Mesodermal cell (in vitro differentiated cells): ENCODE data around the gene UBE2J2.

Experiments
- H3K27ac ChIP-seq: 2 replicates; pipeline ENCODE4 v1.7.0; 2013; ENCODE audit warnings: mild to moderate bottlenecking, low read depth, low read length, moderate library complexity; ENCODE audit not compliant: severe bottlenecking
- H3K36me3 ChIP-seq: 2 replicates; pipeline ENCODE4 v1.7.1; 2013; ENCODE audit warnings: mild to moderate bottlenecking, low read length, moderate library complexity; ENCODE audit not compliant: control insufficient read depth, insufficient read depth
- H3K4me1 ChIP-seq: one replicate; pipeline ENCODE4 v1.7.1; 2013; ENCODE audit warnings: mild to moderate bottlenecking, low read length; ENCODE audit not compliant: insufficient read depth, control insufficient read depth, poor library complexity, severe bottlenecking
- H3K4me3 ChIP-seq: 2 replicates; pipeline ENCODE4 v1.7.0; 2013; ENCODE audit warnings: low read length, control low read depth, mild to moderate bottlenecking; ENCODE audit not compliant: insufficient read depth, poor library complexity, severe bottlenecking; ENCODE audit errors: extremely low read depth
- H3K9me3 ChIP-seq: 2 replicates; pipeline ENCODE4 v1.7.1; 2013; ENCODE audit warnings: mild to moderate bottlenecking, low read length, moderate library complexity; ENCODE audit not compliant: control insufficient read depth
- WGBS, 2 experiments: methylation state at CpG; one replicate each; pipeline ENCODE4 v1.1.5; 2013; ENCODE audit warnings: missing lambda C conversion rate in 2 of 2; ENCODE audit not compliant: insufficient coverage in 2 of 2; 5-methylcytosine and 5-hydroxymethylcytosine counted together

The UBE2J2 gene

GRCh38 chr1:1228596-1229321, 44.9 kb downstream of the UBE2J2 start:
- WGBS, 2 experiments = 94 to 99% methylated on average over 26 to 28 of the region's 28 CpGs
- H3K27ac ChIP-seq = no peak overlapping the region

GRCh38 chr1:1228187-1228586, 45.5 kb downstream of the UBE2J2 start:
- Histone ChIP-seq H3K9me3 (no peaks in the 10 kb centered on the region), H3K4me3 (no peak overlapping the region), H3K4me1 (peaks cover 5% of the 10 kb centered on the region), H3K36me3 (peaks cover 54% of the 10 kb centered on the region), H3K27ac (no peak overlapping the region)
- 98 to 99% methylated on average over 30 of the region's 30 CpGs for WGBS, 2 experiments

More at GRCh38 chr1:1228596-1229321, 44.9 kb downstream of the UBE2J2 start:
- Histone ChIP-seq H3K4me1 (peaks cover 8% of the 10 kb centered on the region), H3K36me3 (peaks cover 57% of the 10 kb centered on the region), H3K9me3 (no peaks in the 10 kb centered on the region), H3K4me3 (no peak overlapping the region)

- no peak overlapping the region for H3K4me3 ChIP-seq
- no peak overlapping the region for H3K27ac ChIP-seq
- WGBS, 2 experiments = 95 to 96% methylated on average over 25 of the region's 25 CpGs
- H3K36me3 ChIP-seq = peaks cover 62% of the 10 kb centered on the region
- no peaks in the 10 kb centered on the region for H3K4me1 ChIP-seq
- H3K9me3 ChIP-seq = no peaks in the 10 kb centered on the region
Observed at GRCh38 chr1:1227386-1227785, 46.3 kb downstream of the UBE2J2 start.

DNA sequence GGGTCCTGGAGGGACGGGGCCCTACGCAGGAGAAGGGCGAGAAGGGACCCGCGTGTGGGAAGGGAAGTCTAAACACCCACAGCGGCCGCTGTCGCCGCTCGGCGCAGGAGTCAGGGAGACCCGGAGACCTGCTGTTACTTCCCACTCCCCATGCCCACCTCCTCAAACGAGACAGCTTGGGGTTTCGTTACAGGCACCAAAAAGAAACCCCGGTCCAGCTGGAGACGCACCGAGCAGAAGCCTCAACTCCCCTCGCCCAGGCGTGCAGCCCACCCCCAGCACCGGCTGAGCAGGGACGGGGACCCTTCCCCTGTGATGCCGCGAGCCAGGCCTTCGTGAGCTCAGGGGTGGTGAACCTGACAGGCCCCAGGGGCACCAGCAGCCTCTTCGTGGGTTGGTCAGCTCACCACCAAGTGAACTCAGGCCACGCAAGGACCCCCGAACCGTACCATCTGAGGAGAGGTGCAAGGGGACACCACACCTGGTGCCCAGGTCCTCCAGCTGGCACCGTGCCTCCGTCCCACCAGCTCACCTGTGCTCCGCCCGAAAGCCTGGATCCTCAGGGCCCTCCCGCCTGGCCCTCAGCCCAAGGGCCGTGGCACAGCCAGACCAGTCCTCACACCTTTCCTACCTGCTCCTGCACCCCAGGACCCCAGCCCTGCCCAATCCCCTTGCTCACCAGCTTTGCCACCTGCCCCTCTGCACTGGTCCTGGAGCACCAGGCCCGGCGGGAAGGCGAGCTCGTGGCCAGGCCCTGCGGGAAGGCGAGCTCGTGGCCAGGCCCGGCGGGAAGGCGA, 46.9 kb downstream of the UBE2J2 start:
- 97 to 98% methylated on average over 32 to 41 of the region's 44 CpGs for WGBS, 2 experiments
- no peak overlapping the region for H3K27ac ChIP-seq
- peaks cover 67% of the 10 kb centered on the region for H3K36me3 ChIP-seq
- no peaks in the 10 kb centered on the region for H3K9me3 ChIP-seq
- H3K4me3 ChIP-seq = no peak overlapping the region
- no peaks in the 10 kb centered on the region for H3K4me1 ChIP-seq

DNA sequence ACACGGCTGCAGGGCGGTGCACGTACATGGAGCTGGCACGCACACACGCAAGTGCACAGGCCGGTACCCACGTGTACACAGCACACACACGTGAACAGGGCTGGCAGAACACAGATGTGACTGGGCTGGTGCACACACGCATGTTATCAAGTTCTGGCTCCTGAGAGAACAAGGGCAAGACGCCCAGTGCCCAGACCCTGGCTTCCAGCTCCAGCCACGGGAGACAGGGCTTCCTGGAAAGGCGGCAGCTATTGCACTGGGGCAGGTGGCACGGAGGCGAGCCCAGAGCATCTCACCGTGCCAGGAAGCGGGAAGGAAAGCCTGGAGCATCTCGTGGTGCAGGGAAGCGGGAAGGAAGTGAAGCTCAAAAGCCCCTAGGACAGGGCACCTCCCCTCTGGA, 47.7 kb downstream of the UBE2J2 start:
- Histone ChIP-seq H3K27ac (no peak overlapping the region), H3K36me3 (peaks cover 76% of the 10 kb centered on the region), H3K4me3 (no peak overlapping the region), H3K4me1 (no peaks in the 10 kb centered on the region), H3K9me3 (no peaks in the 10 kb centered on the region)
- WGBS, 2 experiments = 98 to 99% methylated on average over 18 of the region's 18 CpGs

GRCh38 chr1:1225238-1225845, 48.3 kb downstream of the UBE2J2 start:
- Histone ChIP-seq H3K36me3 (peaks cover 81% of the 10 kb centered on the region), H3K27ac (no peak overlapping the region), H3K4me3 (no peak overlapping the region), H3K4me1 (no peaks in the 10 kb centered on the region), H3K9me3 (no peaks in the 10 kb centered on the region)
- 95 to 99% methylated on average over 19 to 30 of the region's 34 CpGs for WGBS, 2 experiments

GRCh38 chr1:1223891-1224290, 49.8 kb downstream of the UBE2J2 start:
- H3K36me3 ChIP-seq = peaks cover 71% of the 10 kb centered on the region
- no peaks in the 10 kb centered on the region for H3K4me1 ChIP-seq
- H3K4me3 ChIP-seq = no peak overlapping the region
- H3K9me3 ChIP-seq = no peaks in the 10 kb centered on the region
- H3K27ac ChIP-seq = no peak overlapping the region
- 89 to 98% methylated on average over 16 to 20 of the region's 21 CpGs for WGBS, 2 experiments

- Histone ChIP-seq H3K4me1 (no peaks in the 10 kb centered on the region), H3K36me3 (peaks cover 72% of the 10 kb centered on the region), H3K27ac (no peak overlapping the region), H3K4me3 (no peak overlapping the region), H3K9me3 (no peaks in the 10 kb centered on the region)
- WGBS, 2 experiments = 98 to 99% methylated on average over 13 to 15 of the region's 15 CpGs
Observed at GRCh38 chr1:1223321-1223720, 50.3 kb downstream of the UBE2J2 start.

DNA sequence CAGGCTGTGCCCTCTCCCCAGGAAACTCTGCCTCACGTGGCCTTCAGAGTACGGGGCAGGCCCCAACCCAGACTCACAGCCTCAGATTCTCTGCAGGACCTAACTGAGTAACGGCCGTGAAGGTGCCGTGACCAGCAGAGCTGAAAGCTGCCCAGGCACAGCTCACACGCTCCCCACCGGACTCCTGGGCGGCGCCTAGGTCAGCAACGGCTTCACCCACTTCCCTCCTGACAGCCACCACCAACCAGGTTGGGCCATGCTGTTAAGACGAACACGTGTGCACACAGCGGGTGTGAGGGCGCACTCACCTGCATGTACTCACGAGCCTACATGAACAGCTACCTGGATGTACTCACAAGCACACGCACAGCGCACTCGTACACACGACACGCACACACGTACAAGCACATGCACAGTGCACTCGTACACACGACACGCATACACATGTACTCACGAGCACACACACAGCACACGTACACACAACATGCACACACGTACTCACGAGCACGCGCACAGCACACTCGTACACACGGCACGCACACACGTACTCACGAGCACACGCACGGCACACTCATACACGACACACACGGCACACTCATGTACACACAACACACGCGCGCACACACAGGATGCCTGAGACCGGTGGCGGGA, 51.0 kb downstream of the UBE2J2 start:
- no peaks in the 10 kb centered on the region for H3K4me1 ChIP-seq
- H3K27ac ChIP-seq = no peak overlapping the region
- H3K9me3 ChIP-seq = no peaks in the 10 kb centered on the region
- WGBS, 2 experiments = 96 to 97% methylated on average over 44 of the region's 44 CpGs
- H3K36me3 ChIP-seq = peaks cover 72% of the 10 kb centered on the region
- no peak overlapping the region for H3K4me3 ChIP-seq

- H3K4me1 ChIP-seq = no peaks in the 10 kb centered on the region
- H3K27ac ChIP-seq = no peak overlapping the region
- H3K9me3 ChIP-seq = no peaks in the 10 kb centered on the region
- 95 to 96% methylated on average over 29 to 30 of the region's 30 CpGs for WGBS, 2 experiments
- H3K36me3 ChIP-seq = peaks cover 73% of the 10 kb centered on the region
- no peak overlapping the region for H3K4me3 ChIP-seq
Observed at GRCh38 chr1:1221887-1222574, 51.6 kb downstream of the UBE2J2 start.
